ENCODE results near the gene CECR2. TPM values are rescaled to one million over a fixed set of nuclear protein-coding genes. Genes with fewer than 3 reads are reported as not detected.

CECR2 gene
- total and polyA plus RNA-seq, 2 of the 8 experiments (the other 6 are each of a cell fraction or from before 2014, with no cell fraction given): 18.3 to 123 TPM

DNA sequence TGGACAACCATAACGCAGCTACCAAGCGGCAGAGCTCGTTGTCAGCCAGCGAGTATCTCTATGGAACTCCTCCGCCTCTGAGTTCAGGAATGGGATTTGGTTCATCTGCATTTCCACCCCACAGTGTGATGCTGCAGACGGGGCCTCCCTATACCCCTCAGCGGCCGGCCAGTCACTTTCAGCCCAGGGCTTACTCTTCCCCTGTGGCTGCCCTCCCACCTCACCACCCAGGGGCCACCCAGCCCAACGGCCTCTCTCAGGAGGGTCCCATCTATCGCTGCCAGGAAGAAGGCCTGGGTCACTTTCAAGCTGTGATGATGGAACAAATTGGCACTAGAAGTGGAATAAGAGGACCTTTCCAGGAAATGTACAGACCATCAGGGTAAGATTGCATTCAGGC lies 179.9 kb downstream of the CECR2 start:
- POLR2A ChIA-PET (ENCODE audit: partially characterized antibody): interaction anchor here (1.2 to 2.2 kb wide), 3 partner anchors 10 to 41 kb away, joined by 4 to 5 read pairs (median 5); no protein-coding TSS in a partner anchor
- peaks cover 45 to 82% (median 61%) of the 10 kb centered on the region in 4 experiments for H3K36me3 ChIP-seq (ENCODE audit: control insufficient read depth in 2 of 4, insufficient read depth in 4 of 4, low read length in 3 of 4)
- H3K14ac ChIP-seq (ENCODE audit: insufficient read length): no peak overlapping the region

More for the DNA sequence above, 179.9 kb downstream of the CECR2 start:
- no peak overlapping the region for H2BK20ac ChIP-seq (ENCODE audit: low read length)
- no peak overlapping the region for H2AFZ ChIP-seq (ENCODE audit: low read length)
- no peak overlapping the region for H3K56ac ChIP-seq (replicated peaks; ENCODE audit: insufficient read length, low read depth, low read length)
- peaks cover 0 to 2% of the 10 kb centered on the region in 2 experiments; a peak in 1 of 4 replicates for H3K79me2 ChIP-seq (ENCODE audit: control insufficient read depth in 1 of 2, insufficient read depth in 2 of 2, low read length in 2 of 2)
- H3K4ac ChIP-seq (replicated peaks; ENCODE audit: insufficient read length, low read depth, low read length): no peak overlapping the region
- H2BK15ac ChIP-seq (ENCODE audit: low read length): no peak overlapping the region
- no peak overlapping the region for H2BK5ac ChIP-seq (ENCODE audit: low read depth, low read length)
- DNase-seq (ENCODE audit: low read depth in 1 of 2, low spot score in 2 of 2) (no peak), FAIRE-seq (no peak)
- H3K18ac ChIP-seq (ENCODE audit: extremely low read depth, low read length): no peak overlapping the region
- H2BK12ac ChIP-seq (ENCODE audit: low read depth, low read length): no peak overlapping the region
- TF ChIP-seq, protein P1, sequence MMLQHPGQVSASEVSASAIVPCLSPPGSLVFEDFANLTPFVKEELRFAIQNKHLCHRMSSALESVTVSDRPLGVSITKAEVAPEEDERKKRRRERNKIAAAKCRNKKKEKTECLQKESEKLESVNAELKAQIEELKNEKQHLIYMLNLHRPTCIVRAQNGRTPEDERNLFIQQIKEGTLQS (IDR thresholded peaks at IDR 0.05; ENCODE audit: insufficient read depth, low read depth, low read length): no peak
- TF ChIP-seq NRF1 (IDR thresholded peaks at IDR 0.05; ENCODE audit: low read depth, low read length) (no peak), RFX5 (IDR thresholded peaks at IDR 0.05; ENCODE audit: borderline replicate concordance, low read depth, low read length) (no peak)
- no peaks in the 10 kb centered on the region for H3K27me3 ChIP-seq (replicated peaks in 1 of 4; ENCODE audit: control insufficient read depth in 3 of 4, extremely low read depth in 1 of 4, insufficient read depth in 3 of 4, low read length in 3 of 4)
- no peak overlapping the region for H4K91ac ChIP-seq (replicated peaks; ENCODE audit: insufficient read length, low read length)
- no peaks in the 10 kb centered on the region for H3K9me3 ChIP-seq (ENCODE audit: insufficient read depth in 2 of 2, low read depth in 1 of 2, low read length in 1 of 2)
- H3K79me1 ChIP-seq (ENCODE audit: low read depth, low read length): peaks cover 2% of the 10 kb centered on the region; the same call in 1 of the 2 replicates
- CTCF ChIA-PET (ENCODE audit: partially characterized antibody): interaction anchor here (3.7 kb wide), 1 partner anchor 10 kb away, joined by 14 read pairs; no protein-coding TSS in a partner anchor
- peaks cover 0 to 6% of the 10 kb centered on the region in 2 experiments for H4K20me1 ChIP-seq (replicated peaks in 1 of 2; ENCODE audit: control insufficient read depth in 1 of 2, insufficient read depth in 2 of 2, low read length in 2 of 2)
- H3K4me2 ChIP-seq (ENCODE audit: insufficient read depth in 1 of 2, low read depth in 2 of 2, low read length in 2 of 2): no peak overlapping the region
- H4K5ac ChIP-seq (ENCODE audit: insufficient read length, low read depth, low read length): no peak overlapping the region
- no peaks in the 10 kb centered on the region; the same call in 1 of the 2 replicates for H3K23me2 ChIP-seq (ENCODE audit: low read depth, low read length)
- 0 out of 2 replicates have a peak overlapping the region, but pooled peaks have one; percentile 16 for H4K8ac ChIP-seq (ENCODE audit: extremely low read depth, insufficient read depth, low read length)
- no peak overlapping the region for H3K27ac ChIP-seq (ENCODE audit: low read depth, low read length)
- H3K23ac ChIP-seq (ENCODE audit: insufficient read length): no peak overlapping the region
- H3K4me3 ChIP-seq (ENCODE audit: extremely low read depth in 1 of 4, insufficient read depth in 2 of 4, low read depth in 3 of 4, low read length in 4 of 4): no peak overlapping the region
- no peaks in the 10 kb centered on the region for H3K4me1 ChIP-seq (replicated peaks in 1 of 4; ENCODE audit: control insufficient read depth in 3 of 4, insufficient read depth in 4 of 4, low read length in 3 of 4)
- H3K9ac ChIP-seq (replicated peaks in 1 of 4; ENCODE audit: extremely low read depth in 1 of 4, low read depth in 3 of 4, low read length in 3 of 4): no peak overlapping the region
- 96% methylated on average over 10 of the region's 10 CpGs; no CpG with 5 or more reads in 1 of the 2 experiments for WGBS, 2 experiments (ENCODE audit: extremely low coverage in 1 of 2, insufficient coverage in 1 of 2, insufficient read length in 1 of 2, insufficient replicate concordance in 2 of 2, low coverage in 1 of 2, low lambda C conversion rate in 2 of 2, missing lambda C conversion rate in 1 of 2)
- no peak overlapping the region for H2BK120ac ChIP-seq (replicated peaks; ENCODE audit: low read depth, low read length)
- 0 out of 2 replicates have a peak overlapping the region, but pooled peaks have one; percentile 13 for H2AK5ac ChIP-seq (ENCODE audit: low read depth, low read length)
